Loucy (cell line): ENCODE data around the gene IFT122.

Experiments used
- CTCF ChIP-seq: fragments of 200-600 bp; sonication (generic); conservative IDR thresholded peaks from 2 replicates; pipeline ENCODE4 v1.5.1; 2014; ENCODE audit warnings: mild to moderate bottlenecking, antibody characterized with exemption, low read length
- EZH2phosphoT487 ChIP-seq: fragments of 200-600 bp; IDR thresholded peaks from 2 replicates; pipeline ENCODE4 v1.6.1; 2018; ENCODE audit warnings: antibody characterized with exemption, mild to moderate bottlenecking, moderate library complexity, borderline replicate concordance

DNA sequence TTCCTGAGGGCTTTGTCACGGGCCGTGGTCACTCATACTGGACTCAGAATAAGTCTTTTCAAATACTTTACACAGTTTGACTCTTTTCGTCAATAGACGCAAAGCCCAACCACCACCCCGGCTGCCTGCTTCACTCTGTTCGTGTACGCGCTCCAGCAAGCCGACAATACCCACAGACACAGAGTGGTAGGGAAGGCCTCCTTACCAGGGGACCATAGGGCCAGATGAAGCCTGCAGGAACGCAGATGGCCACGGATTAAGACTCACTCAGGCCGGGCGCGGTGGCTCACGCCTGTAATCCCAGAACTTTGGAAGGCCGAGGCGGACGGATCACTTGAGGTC lies 41.2 kb upstream of the IFT122 start:
- TF ChIP-seq CTCF: no peak
- TF ChIP-seq EZH2phosphoT487: no peak
